Calu3 (cell line): ENCODE results near the gene DHRS7B. TPM values are rescaled to one million over a fixed set of nuclear protein-coding genes. Genes with fewer than 3 reads are reported as not detected.

Experiments
- BruUV-seq: library from RNA; stranded (reverse); fragments of 400-500 nt; replicated peaks from 2 replicates; lab custom pipeline; 2021; lab: Mats Ljungman, UMichigan
- CTCF ChIA-PET: fragments of 300-600 bp; sonication (Branson Sonifier 250); formaldehyde crosslinking; loops from one replicate; lab custom pipeline; 2022; ENCODE audit warnings: antibody characterized with exemption; lab: Charles Lee
- DNase-seq: peaks from one replicate; pipeline ENCODE4 v3.0.0; 2022
- H3K27ac Mint-ChIP-seq: one replicate; pipeline ENCODE4 v1.8.0; 2022; ENCODE audit warnings: mixed read lengths; ENCODE audit not compliant: unreplicated experiment
- H3K27me3 Mint-ChIP-seq: one replicate; pipeline ENCODE4 v1.8.0; 2022; ENCODE audit warnings: mixed read lengths; ENCODE audit not compliant: unreplicated experiment
- H3K36me3 Mint-ChIP-seq: one replicate; pipeline ENCODE4 v1.8.0; 2022; ENCODE audit warnings: mild to moderate bottlenecking, moderate library complexity, mixed read lengths; ENCODE audit not compliant: insufficient read depth, unreplicated experiment
- H3K4me1 Mint-ChIP-seq: one replicate; pipeline ENCODE4 v1.8.0; 2022; ENCODE audit warnings: mild to moderate bottlenecking, low read depth, mixed read lengths; ENCODE audit not compliant: unreplicated experiment
- H3K4me3 Mint-ChIP-seq: one replicate; pipeline ENCODE4 v1.8.0; 2022; ENCODE audit warnings: mild to moderate bottlenecking, low read depth, moderate library complexity, mixed read lengths; ENCODE audit not compliant: unreplicated experiment
- H3K9me3 Mint-ChIP-seq: one replicate; pipeline ENCODE4 v1.8.0; 2022; ENCODE audit warnings: low read depth, mixed read lengths; ENCODE audit not compliant: unreplicated experiment
- intact Hi-C: fragments of 100-400 bp; cut with micrococcal nuclease; formaldehyde crosslinking; loops from one replicate; pipeline ENCODE4 v1.10.0; 2022; ENCODE audit not compliant: unreplicated experiment
- total RNA-seq: library from RNA; stranded (reverse); gene quantifications from 2 replicates; pipeline ENCODE4 v1.2.3, GENCODE V29; 2022
- TF ChIP-seq, protein P1 (sequence below): fragments of 200-600 bp; IDR thresholded peaks from one replicate; pipeline ENCODE4 v1.8.0; 2022; ENCODE audit warnings: antibody characterized with exemption; ENCODE audit not compliant: unreplicated experiment

DHRS7B gene
- total RNA-seq, 1 experiment from 2014 or later, result 15.3 TPM

DNA sequence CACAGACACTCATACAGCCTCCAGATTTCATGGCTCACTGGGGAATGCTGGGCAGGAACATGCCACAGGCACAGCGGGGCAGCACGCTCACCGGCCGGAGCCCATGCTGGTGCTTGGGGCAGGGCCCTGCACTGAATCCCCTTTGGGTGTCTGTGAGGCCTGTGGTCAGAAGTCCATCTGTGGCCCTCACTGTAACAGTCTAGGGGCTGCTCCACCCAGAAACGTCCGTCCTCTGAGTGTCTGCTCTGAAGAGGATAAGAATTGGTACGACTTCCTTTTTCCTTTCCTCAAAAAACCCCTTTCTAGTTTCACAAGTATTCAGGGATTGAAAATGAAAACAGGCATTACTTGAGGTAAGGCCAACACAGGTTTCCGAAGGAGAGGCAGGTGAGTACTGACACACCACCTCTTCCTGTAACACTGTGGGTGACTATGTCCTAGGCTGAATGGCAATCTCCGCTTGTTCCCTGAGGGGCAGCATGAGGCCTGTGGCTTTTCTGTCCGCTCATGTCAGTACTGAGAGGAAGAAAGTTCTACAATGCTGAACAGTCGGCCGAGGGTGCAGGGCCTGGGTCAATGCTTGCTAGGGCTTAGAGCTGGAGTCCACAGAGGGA, 44.7 kb downstream of the DHRS7B start:
- no TSS peak for BruUV-seq
- CTCF ChIA-PET, result no interaction called here
- Mint-ChIP-seq H3K4me1 (no peaks in the 10 kb centered on the region), H3K27me3 (no peaks in the 10 kb centered on the region), H3K9me3 (no peaks in the 10 kb centered on the region), H3K27ac (no peak overlapping the region), H3K36me3 (peaks cover 3% of the 10 kb centered on the region), H3K4me3 (no peak overlapping the region)
- intact Hi-C loops, result no loop called here
- no peak for DNase-seq
- TF ChIP-seq, protein P1, sequence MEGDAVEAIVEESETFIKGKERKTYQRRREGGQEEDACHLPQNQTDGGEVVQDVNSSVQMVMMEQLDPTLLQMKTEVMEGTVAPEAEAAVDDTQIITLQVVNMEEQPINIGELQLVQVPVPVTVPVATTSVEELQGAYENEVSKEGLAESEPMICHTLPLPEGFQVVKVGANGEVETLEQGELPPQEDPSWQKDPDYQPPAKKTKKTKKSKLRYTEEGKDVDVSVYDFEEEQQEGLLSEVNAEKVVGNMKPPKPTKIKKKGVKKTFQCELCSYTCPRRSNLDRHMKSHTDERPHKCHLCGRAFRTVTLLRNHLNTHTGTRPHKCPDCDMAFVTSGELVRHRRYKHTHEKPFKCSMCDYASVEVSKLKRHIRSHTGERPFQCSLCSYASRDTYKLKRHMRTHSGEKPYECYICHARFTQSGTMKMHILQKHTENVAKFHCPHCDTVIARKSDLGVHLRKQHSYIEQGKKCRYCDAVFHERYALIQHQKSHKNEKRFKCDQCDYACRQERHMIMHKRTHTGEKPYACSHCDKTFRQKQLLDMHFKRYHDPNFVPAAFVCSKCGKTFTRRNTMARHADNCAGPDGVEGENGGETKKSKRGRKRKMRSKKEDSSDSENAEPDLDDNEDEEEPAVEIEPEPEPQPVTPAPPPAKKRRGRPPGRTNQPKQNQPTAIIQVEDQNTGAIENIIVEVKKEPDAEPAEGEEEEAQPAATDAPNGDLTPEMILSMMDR, result no peak

DNA sequence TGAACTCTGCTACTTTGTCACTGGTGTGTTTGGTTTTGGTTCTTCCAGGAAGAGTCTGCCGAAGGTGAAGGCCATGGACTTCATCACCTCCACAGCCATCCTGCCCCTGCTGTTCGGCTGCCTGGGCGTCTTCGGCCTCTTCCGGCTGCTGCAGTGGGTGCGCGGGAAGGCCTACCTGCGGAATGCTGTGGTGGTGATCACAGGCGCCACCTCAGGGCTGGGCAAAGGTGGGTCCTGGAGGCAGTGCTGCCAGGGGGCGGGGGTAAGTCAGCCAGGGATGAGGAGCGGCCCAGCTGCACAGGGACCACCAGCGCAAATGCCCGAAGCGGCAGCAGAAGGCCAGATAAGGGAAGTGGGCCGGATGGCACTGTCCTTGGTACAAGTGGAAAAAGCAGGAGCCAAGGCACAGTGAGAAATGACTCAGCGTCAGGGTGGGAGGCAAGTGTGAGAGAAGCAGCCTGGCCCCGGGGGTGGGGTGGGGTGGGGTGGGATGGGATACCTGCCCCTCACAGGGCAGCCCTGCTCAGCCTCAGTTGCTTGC, 45.3 kb downstream of the DHRS7B start:
- H3K4me3 Mint-ChIP-seq, result no peak overlapping the region
- CTCF ChIA-PET, result no interaction called here
- peaks cover 3% of the 10 kb centered on the region for H3K36me3 Mint-ChIP-seq
- H3K27ac Mint-ChIP-seq, result no peak overlapping the region
- TF ChIP-seq, protein P1, result no peak
- no peaks in the 10 kb centered on the region for H3K9me3 Mint-ChIP-seq
- DNase-seq, result no peak
- BruUV-seq, result no TSS peak
- no peaks in the 10 kb centered on the region for H3K4me1 Mint-ChIP-seq
- intact Hi-C loops, result no loop called here
- H3K27me3 Mint-ChIP-seq, result no peaks in the 10 kb centered on the region

DNA sequence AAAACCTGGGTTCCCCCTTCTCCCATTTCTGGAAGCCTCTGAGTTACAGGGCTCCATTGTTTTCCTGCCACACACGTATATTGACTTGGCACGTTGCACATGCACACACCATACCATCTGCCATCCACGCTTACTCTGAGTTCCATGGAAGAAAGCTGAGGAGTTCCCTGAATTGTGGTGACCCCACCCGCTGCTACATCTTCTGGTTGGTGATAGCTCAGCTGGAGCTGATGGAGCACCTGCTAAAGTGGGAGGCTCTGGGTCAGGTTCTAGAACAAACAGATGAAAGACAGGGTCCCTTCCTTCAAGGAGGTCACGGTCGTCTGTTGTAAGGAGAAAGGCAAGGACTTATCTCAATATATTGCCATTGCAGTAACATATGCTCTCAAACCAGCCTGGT, 46.1 kb downstream of the DHRS7B start:
- TF ChIP-seq, protein P1, result no peak
- Mint-ChIP-seq H3K27ac (no peak overlapping the region), H3K9me3 (no peaks in the 10 kb centered on the region), H3K36me3 (peaks cover 3% of the 10 kb centered on the region), H3K4me3 (no peak overlapping the region), H3K27me3 (no peaks in the 10 kb centered on the region), H3K4me1 (no peaks in the 10 kb centered on the region)
- BruUV-seq, result no TSS peak
- CTCF ChIA-PET, result interaction anchor here (0.6 kb wide), 1 partner anchor 44 kb away, joined by 7 read pairs; no protein-coding TSS in a partner anchor
- no peak for DNase-seq
- intact Hi-C loops, result no loop called here

DNA sequence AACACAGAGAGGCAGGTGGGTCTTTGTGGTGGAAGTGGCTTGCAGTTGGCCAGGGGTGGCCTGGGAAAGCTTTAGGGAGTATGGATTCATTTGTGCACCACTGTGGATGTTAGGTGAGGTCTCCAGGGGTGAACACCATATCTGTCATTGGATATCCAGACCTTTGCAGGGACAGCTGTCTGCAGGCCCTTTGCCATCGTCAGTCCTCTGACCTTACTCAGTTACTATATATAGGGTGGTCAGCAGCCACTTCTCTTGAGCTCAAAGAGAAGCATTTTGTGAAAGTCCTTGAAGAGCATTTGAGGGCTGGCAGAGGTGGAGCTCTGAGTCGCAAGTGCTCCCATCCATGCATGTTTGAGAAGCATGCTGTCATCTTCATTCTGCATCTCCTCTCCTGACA, 46.8 kb downstream of the DHRS7B start:
- intact Hi-C loops, result no loop called here
- Mint-ChIP-seq H3K4me3 (no peak overlapping the region), H3K27me3 (no peaks in the 10 kb centered on the region), H3K9me3 (no peaks in the 10 kb centered on the region), H3K36me3 (peaks cover 3% of the 10 kb centered on the region), H3K4me1 (no peaks in the 10 kb centered on the region), H3K27ac (no peak overlapping the region)
- TF ChIP-seq, protein P1, result no peak
- DNase-seq, result no peak
- BruUV-seq, result no TSS peak
- CTCF ChIA-PET, result interaction anchor here (0.6 kb wide), 1 partner anchor 45 kb away, joined by 7 read pairs; no protein-coding TSS in a partner anchor
